LNCAP (cell line): Measurements from ENCODE around the gene CISD3.

ENCODE experiments used
- TF ChIP-seq, protein P1 (sequence below): fragments of 450-650 bp; IDR thresholded peaks from 2 replicates; pipeline ENCODE4 v1.5.1; 2017; ENCODE audit warnings: mild to moderate bottlenecking

Gene CISD3

DNA sequence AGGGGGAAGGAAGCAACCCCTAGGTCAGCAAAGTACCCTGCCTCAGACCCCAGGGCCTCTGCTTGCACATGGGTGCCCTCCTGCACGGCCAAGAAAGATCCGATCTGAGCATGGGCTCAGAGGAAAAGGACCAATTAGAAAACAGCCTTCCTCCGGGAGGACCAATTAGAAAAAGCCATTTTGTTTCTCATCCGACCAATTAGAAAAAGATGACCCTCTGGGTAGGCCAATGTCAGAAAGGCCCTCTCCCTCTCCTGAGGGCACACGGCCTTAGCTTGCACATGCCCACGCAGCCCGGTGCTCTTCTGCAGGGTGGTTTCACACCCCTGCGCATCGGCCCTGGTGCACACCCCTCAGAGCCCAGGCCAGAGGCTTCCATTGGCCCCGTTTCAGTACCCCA lies 5.1 kb upstream of the CISD3 start:
- TF ChIP-seq, protein P1, sequence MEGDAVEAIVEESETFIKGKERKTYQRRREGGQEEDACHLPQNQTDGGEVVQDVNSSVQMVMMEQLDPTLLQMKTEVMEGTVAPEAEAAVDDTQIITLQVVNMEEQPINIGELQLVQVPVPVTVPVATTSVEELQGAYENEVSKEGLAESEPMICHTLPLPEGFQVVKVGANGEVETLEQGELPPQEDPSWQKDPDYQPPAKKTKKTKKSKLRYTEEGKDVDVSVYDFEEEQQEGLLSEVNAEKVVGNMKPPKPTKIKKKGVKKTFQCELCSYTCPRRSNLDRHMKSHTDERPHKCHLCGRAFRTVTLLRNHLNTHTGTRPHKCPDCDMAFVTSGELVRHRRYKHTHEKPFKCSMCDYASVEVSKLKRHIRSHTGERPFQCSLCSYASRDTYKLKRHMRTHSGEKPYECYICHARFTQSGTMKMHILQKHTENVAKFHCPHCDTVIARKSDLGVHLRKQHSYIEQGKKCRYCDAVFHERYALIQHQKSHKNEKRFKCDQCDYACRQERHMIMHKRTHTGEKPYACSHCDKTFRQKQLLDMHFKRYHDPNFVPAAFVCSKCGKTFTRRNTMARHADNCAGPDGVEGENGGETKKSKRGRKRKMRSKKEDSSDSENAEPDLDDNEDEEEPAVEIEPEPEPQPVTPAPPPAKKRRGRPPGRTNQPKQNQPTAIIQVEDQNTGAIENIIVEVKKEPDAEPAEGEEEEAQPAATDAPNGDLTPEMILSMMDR: no peak

DNA sequence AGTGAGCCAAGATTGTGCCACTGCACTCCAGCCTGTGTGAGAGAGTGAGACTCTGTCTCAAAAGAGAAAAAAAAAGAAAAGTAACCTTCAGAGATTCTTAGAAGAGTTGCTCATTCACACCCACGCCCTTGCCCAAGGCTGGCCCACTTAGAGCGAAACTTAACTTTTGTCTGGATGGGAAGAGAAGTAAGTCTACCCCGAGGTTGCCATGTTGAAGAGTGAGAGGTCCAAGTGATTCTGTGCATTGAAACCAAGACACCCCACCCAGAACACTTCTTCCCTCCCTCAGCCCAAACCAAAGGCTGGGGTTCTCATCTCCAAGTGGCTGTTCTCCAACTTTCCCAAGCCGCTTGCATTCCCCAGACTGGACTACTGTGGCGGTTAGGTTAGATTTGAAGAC lies 2.4 kb upstream of the CISD3 start:
- TF ChIP-seq, protein P1: no peak

DNA sequence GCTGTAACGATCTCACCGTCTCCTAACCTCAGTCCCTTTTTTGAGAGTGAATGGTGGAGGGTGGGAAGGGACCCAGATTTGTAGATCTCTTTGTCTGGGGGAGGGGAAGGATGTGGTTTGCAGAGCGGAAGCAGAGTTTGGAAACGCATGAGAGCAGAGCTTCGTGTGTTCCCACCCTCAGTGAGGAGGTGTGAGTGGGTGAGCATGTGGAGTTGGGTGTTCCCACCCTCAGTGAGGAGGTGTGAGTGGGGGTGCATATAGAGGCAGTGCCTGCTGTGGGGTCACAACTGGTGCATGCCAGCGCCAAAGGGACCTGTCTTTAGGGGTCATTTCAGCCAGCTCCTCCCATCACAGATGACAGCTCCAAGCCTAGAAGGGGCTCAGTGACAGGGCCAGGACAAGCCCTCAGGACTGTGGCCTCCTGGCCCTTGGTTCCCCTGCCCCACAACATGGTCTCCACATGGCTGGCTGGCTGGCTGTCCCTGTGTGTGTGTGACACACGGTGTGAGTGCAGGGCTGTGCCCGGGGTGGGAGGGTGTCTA lies 1.8 kb upstream of the CISD3 start:
- TF ChIP-seq, protein P1: no peak

DNA sequence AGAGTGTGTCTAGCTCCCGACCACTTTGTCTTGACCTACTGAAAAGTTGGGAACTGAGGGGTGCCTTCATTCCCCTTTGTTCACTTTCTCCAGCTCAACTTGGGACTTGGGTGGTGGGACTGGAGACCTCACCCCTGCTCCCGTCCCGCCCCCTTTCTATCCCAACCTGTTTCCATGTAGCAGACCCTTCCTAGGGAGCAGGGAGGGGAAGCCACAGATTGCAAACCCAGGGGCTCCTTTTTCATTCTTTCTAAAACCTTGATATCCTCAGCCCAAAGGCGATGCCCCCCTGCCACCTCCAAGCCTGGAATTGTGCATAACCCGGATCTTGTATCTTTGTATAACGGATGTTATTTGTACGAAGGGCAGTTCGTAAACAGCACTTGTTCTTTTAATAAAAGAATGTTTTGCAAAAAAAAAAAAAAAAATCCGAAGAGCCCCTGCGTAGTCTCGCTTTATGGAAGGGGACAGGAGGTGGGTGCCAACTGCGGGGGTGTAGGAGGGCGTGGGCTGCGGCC lies 714 bp upstream of the CISD3 start:
- TF ChIP-seq, protein P1: no peak

DNA sequence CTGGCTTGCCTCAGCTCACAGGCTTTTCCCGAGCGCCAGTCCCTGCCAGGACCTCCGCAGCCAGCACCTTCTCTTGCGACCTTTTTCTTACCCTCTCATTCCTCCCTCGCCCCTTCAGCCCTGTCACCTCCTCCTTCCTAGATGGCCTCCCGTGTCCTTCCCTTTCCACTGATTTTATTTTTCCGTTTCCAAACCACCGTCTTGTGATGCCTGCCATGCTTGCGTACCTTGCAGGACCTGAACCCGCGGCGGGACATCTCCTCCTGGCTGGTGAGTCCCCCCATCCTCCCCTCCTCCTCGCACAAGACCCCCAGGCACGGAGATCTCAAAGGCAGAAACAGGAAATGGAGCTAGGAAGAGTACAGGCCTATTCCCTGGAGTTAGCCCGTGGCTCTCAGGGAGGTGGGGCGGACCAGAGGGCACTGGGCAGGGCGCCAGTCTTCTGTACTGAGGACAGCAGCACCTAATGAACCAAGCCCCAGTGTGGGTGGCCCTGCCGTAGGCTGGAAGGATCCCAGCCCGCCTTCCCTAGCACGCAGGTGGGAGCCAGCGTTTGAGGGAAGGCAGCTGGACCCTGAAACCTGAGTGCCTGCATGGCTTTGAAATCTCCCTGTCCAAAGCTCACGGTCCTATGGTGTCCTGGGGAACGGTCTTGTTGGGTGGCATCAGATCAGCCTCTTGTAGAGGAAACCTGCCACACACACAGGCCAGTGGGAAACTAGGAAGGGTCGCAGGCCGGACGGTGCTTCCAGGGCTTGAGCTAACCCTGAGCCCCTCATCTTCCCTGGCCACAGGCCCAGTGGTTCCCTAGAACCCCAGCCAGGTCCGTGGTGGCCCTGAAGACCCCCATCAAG lies 612 bp downstream of the CISD3 start:
- TF ChIP-seq, protein P1: no peak

DNA sequence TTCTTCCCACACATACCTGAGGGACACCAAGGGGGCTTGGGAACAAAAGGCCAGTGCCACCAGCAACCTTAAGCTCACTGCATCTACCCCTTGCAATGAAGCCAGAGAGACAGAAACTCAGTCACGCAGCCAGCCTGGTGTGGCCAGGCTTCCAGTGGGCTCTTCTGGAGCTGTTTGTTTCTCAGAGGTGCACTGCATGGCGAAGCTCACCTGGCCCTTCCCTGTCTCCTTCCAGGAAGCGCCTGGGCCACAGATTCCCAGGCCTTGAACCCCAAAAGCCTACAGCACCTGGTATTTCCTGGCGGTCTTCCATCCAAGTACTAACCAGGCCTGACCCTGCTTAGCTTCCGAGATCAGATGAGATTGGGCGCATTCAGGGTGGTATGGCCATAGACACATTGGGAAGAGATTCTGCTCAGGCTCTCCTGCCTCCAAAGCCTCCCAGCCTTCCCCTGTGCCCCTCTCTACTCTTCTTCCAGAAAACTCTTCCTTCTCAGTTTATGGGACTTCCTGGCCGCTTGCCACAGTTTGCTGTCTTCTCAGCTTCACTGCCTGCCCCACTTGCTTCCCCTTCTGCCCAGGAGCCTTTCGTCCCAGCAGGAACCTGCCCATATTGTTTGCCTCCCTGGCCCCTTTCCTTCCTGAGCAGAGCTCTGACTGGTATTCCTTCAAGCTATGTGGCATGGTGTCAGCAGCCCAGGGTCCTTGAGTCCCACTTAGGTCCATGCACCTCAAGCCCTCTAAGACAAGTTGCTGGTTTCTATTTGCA lies 1.6 kb downstream of the CISD3 start:
- TF ChIP-seq, protein P1: no peak
